HG02798 (cell line): ENCODE measurements around the gene CCNT2.
"Not testable (repeated sequence)": the region's sequence is repeated elsewhere in the genome, so short reads cannot be mapped to it uniquely, and the experiment has no call there.

Experiments
- ATAC-seq: cut with Tn5 transposase; IDR thresholded peaks from one replicate; pipeline ENCODE4 v1.9.1; 2021; ENCODE audit warnings: mild to moderate bottlenecking; ENCODE audit not compliant: unreplicated experiment, poor library complexity

CCNT2 gene

GRCh38 chr2:134917888-134918525, 615 bp upstream of the CCNT2 start:
- peak; percentile 78 for ATAC-seq

- no peak for ATAC-seq
Measured at GRCh38 chr2:134919341-134920210, 954 bp downstream of the CCNT2 start.

GRCh38 chr2:134924912-134925311, 6.3 kb downstream of the CCNT2 start:
- no peak for ATAC-seq

GRCh38 chr2:134926231-134926931, 7.8 kb downstream of the CCNT2 start:
- ATAC-seq = no peak

- ATAC-seq = no peak
Measured at GRCh38 chr2:134927195-134927594, 8.6 kb downstream of the CCNT2 start.

GRCh38 chr2:134932864-134933526, 14.4 kb downstream of the CCNT2 start:
- ATAC-seq = no peak

- ATAC-seq = no peak
Measured at GRCh38 chr2:134933732-134934131, 15.1 kb downstream of the CCNT2 start.

- ATAC-seq = no peak
Measured at GRCh38 chr2:134934150-134934549, 15.5 kb downstream of the CCNT2 start.

- ATAC-seq = no peak
Measured at GRCh38 chr2:134934641-134935040, 16.0 kb downstream of the CCNT2 start.

GRCh38 chr2:134936691-134937090, 18.1 kb downstream of the CCNT2 start:
- ATAC-seq = no peak

- ATAC-seq = peak; percentile 81
Measured at GRCh38 chr2:134943540-134943939, 24.9 kb downstream of the CCNT2 start.

- ATAC-seq = no peak
Measured at GRCh38 chr2:134944975-134945374, 26.4 kb downstream of the CCNT2 start.

GRCh38 chr2:134946073-134946472, 27.5 kb downstream of the CCNT2 start:
- ATAC-seq = no peak

GRCh38 chr2:134949981-134950708, 31.5 kb downstream of the CCNT2 start:
- no peak for ATAC-seq

GRCh38 chr2:134950886-134951285, 32.3 kb downstream of the CCNT2 start:
- no peak for ATAC-seq

- no peak for ATAC-seq
Measured at GRCh38 chr2:134952608-134953007, 34.0 kb downstream of the CCNT2 start.

GRCh38 chr2:134954065-134954464, 35.4 kb downstream of the CCNT2 start:
- no peak for ATAC-seq

GRCh38 chr2:134955744-134956143, 37.1 kb downstream of the CCNT2 start:
- no peak for ATAC-seq

- no peak for ATAC-seq
Measured at GRCh38 chr2:134957477-134957876, 38.9 kb downstream of the CCNT2 start.

GRCh38 chr2:134967166-134967565, 48.5 kb downstream of the CCNT2 start:
- ATAC-seq = not testable (repeated sequence)
